ENCODE results near the gene GPC6. TPM values are rescaled to one million over a fixed set of nuclear protein-coding genes. Genes with fewer than 3 reads are reported as not detected.

GPC6 gene
- total RNA-seq, 1 experiment from 2014 or later: 0.22 TPM

GRCh38 chr13:93670866-93671265 lies 444.3 kb downstream of the GPC6 start:
- Histone ChIP-seq H3K9me3 (ENCODE audit: control insufficient read depth in 1 of 2, insufficient read depth in 1 of 2, low read depth in 1 of 2, low read length in 2 of 2) (peaks cover 21 to 27% of the 10 kb centered on the region in 2 experiments; a peak in 2 of 4 replicates), H3K27ac (ENCODE audit: low read depth, low read length) (no peak overlapping the region), H3K4me3 (replicated peaks in 1 of 2; ENCODE audit: low read depth in 1 of 2, low read length in 2 of 2) (no peak overlapping the region), H4K20me1 (ENCODE audit: insufficient read depth) (no peaks in the 10 kb centered on the region), H3K36me3 (ENCODE audit: control insufficient read depth in 1 of 2, insufficient read depth in 2 of 2, low read length in 2 of 2) (no peaks in the 10 kb centered on the region), H2AFZ (ENCODE audit: low read depth, low read length, poor library complexity, severe bottlenecking) (no peak overlapping the region), H3K27me3 (ENCODE audit: insufficient read depth, low read length) (no peaks in the 10 kb centered on the region), H3K4me1 (ENCODE audit: control insufficient read depth in 1 of 2, insufficient read depth in 2 of 2, low read length in 2 of 2) (no peaks in the 10 kb centered on the region), H3K4me2 (ENCODE audit: low read length) (no peak overlapping the region), H3K79me2 (ENCODE audit: insufficient read depth, low read length) (no peaks in the 10 kb centered on the region), H3K9me2 (ENCODE audit: insufficient read depth) (no peaks in the 10 kb centered on the region), H3K9ac (ENCODE audit: low read length) (no peak overlapping the region)
- ATAC-seq (no peak), DNase-seq (ENCODE audit: low read depth, low spot score) (no peak)
- ChIA-PET RAD21 (ENCODE audit: low non-redundant PET in 1 of 2, low total read pairs in 2 of 2, uncharacterized antibody in 2 of 2, unreplicated experiment in 2 of 2) (no interaction called here), POLR2A (no interaction called here), CTCF (no interaction called here)
- BruUV-seq (replicated peaks): no TSS peak
- TF ChIP-seq ZFX (IDR thresholded peaks at IDR 0.05): no peak
- no peak for TF ChIP-seq EZH2 (IDR thresholded peaks at IDR 0.05)
- TF ChIP-seq CTCF (IDR thresholded peaks at IDR 0.05 in 2 of 3, conservative IDR thresholded peaks at IDR 0.05 in 1 of 3; ENCODE audit: borderline replicate concordance in 1 of 3, insufficient read depth in 1 of 3, low read depth in 2 of 3, low read length in 2 of 3): no peak
- intact Hi-C loops (cut with micrococcal nuclease): no loop called here

GRCh38 chr13:93672996-93673395 lies 446.4 kb downstream of the GPC6 start:
- no peaks in the 10 kb centered on the region for H4K20me1 ChIP-seq (ENCODE audit: insufficient read depth)
- H3K36me3 ChIP-seq (ENCODE audit: control insufficient read depth in 1 of 2, insufficient read depth in 2 of 2, low read length in 2 of 2): no peaks in the 10 kb centered on the region
- no peak overlapping the region for H2AFZ ChIP-seq (ENCODE audit: low read depth, low read length, poor library complexity, severe bottlenecking)
- intact Hi-C loops (cut with micrococcal nuclease): no loop called here
- no peak for TF ChIP-seq YY1 (IDR thresholded peaks at IDR 0.05; ENCODE audit: extremely low read depth, insufficient replicate concordance, low read depth, low read length)
- no peak for TF ChIP-seq ZNF274 (IDR thresholded peaks at IDR 0.05; ENCODE audit: low read depth, low read length)
- TF ChIP-seq CEBPB (IDR thresholded peaks at IDR 0.05; ENCODE audit: low read depth): no peak
- TF ChIP-seq JUND (IDR thresholded peaks at IDR 0.05): no peak
- TF ChIP-seq RAD21 (IDR thresholded peaks at IDR 0.05; ENCODE audit: low read depth): no peak
- TF ChIP-seq ELF1 (IDR thresholded peaks at IDR 0.05; ENCODE audit: borderline replicate concordance, low read depth): no peak
- TF ChIP-seq, protein P1, sequence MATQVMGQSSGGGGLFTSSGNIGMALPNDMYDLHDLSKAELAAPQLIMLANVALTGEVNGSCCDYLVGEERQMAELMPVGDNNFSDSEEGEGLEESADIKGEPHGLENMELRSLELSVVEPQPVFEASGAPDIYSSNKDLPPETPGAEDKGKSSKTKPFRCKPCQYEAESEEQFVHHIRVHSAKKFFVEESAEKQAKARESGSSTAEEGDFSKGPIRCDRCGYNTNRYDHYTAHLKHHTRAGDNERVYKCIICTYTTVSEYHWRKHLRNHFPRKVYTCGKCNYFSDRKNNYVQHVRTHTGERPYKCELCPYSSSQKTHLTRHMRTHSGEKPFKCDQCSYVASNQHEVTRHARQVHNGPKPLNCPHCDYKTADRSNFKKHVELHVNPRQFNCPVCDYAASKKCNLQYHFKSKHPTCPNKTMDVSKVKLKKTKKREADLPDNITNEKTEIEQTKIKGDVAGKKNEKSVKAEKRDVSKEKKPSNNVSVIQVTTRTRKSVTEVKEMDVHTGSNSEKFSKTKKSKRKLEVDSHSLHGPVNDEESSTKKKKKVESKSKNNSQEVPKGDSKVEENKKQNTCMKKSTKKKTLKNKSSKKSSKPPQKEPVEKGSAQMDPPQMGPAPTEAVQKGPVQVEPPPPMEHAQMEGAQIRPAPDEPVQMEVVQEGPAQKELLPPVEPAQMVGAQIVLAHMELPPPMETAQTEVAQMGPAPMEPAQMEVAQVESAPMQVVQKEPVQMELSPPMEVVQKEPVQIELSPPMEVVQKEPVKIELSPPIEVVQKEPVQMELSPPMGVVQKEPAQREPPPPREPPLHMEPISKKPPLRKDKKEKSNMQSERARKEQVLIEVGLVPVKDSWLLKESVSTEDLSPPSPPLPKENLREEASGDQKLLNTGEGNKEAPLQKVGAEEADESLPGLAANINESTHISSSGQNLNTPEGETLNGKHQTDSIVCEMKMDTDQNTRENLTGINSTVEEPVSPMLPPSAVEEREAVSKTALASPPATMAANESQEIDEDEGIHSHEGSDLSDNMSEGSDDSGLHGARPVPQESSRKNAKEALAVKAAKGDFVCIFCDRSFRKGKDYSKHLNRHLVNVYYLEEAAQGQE (IDR thresholded peaks at IDR 0.05; ENCODE audit: low read depth): no peak
- no peak for TF ChIP-seq SIN3A (IDR thresholded peaks at IDR 0.05; ENCODE audit: low read depth)
- H3K27me3 ChIP-seq (ENCODE audit: insufficient read depth, low read length): no peaks in the 10 kb centered on the region
- ChIA-PET POLR2A (no interaction called here), CTCF (no interaction called here), RAD21 (ENCODE audit: low non-redundant PET in 1 of 2, low total read pairs in 2 of 2, uncharacterized antibody in 2 of 2, unreplicated experiment in 2 of 2) (no interaction called here)
- no peak overlapping the region for H3K27ac ChIP-seq (ENCODE audit: low read depth, low read length)
- ATAC-seq: no peak
- H3K9ac ChIP-seq (ENCODE audit: low read length): no peak overlapping the region
- no peaks in the 10 kb centered on the region for H3K9me2 ChIP-seq (ENCODE audit: insufficient read depth)
- no peaks in the 10 kb centered on the region for H3K79me2 ChIP-seq (ENCODE audit: insufficient read depth, low read length)
- H3K4me2 ChIP-seq (ENCODE audit: low read length): no peak overlapping the region
- no peak overlapping the region for H3K4me3 ChIP-seq (replicated peaks in 1 of 2; ENCODE audit: low read depth in 1 of 2, low read length in 2 of 2)
- no peak for DNase-seq (ENCODE audit: low read depth, low spot score)
- H3K4me1 ChIP-seq (ENCODE audit: control insufficient read depth in 1 of 2, insufficient read depth in 2 of 2, low read length in 2 of 2): no peaks in the 10 kb centered on the region
- H3K9me3 ChIP-seq (ENCODE audit: control insufficient read depth in 1 of 2, insufficient read depth in 1 of 2, low read depth in 1 of 2, low read length in 2 of 2): peaks cover 21 to 30% of the 10 kb centered on the region in 2 experiments; a peak in 2 of 4 replicates
- BruUV-seq (replicated peaks): no TSS peak
